ENCODE data around the gene DPP6. TPM values are rescaled to one million over a fixed set of nuclear protein-coding genes. Genes with fewer than 3 reads are reported as not detected.

The DPP6 gene
- polyA plus RNA-seq, 1 donor (not counting 4 experiments of a cell fraction or from before 2014, with no cell fraction given), result not detected

GRCh38 chr7:154861589-154861988 is 809.4 kb downstream of the DPP6 start:
- H3K36me3 ChIP-seq (ENCODE audit: control insufficient read depth in 2 of 2, extremely low read depth in 1 of 2, insufficient read depth in 2 of 2, low read length in 2 of 2), result no peaks in the 10 kb centered on the region
- H3K4me2 ChIP-seq (ENCODE audit: control insufficient read depth, extremely low read depth, insufficient read depth, low read depth, low read length), result no peak overlapping the region
- H3K9ac ChIP-seq (ENCODE audit: control insufficient read depth, extremely low read depth, insufficient read depth, low read length), result no peak overlapping the region
- H3K27ac ChIP-seq (ENCODE audit: control insufficient read depth, insufficient read depth, low read length), result no peak overlapping the region
- no peaks in the 10 kb centered on the region for H3K9me1 ChIP-seq (ENCODE audit: control insufficient read depth, extremely low read depth, insufficient read depth, low read length)
- H3K4me1 ChIP-seq (ENCODE audit: control insufficient read depth, extremely low read depth, insufficient read depth, low read length), result no peaks in the 10 kb centered on the region
- no peaks in the 10 kb centered on the region for H3K79me2 ChIP-seq (ENCODE audit: control insufficient read depth, insufficient read depth, low read length)
- no peak overlapping the region for H2AFZ ChIP-seq (ENCODE audit: control insufficient read depth, low read length)
- H3K4me3 ChIP-seq (ENCODE audit: control insufficient read depth in 2 of 3, extremely low read depth in 1 of 3, insufficient read depth in 2 of 3, low read depth in 1 of 3, low read length in 3 of 3), result no peak overlapping the region
- DNase-seq (ENCODE audit: low read depth, low spot score) (no peak), FAIRE-seq (no peak)
- no peaks in the 10 kb centered on the region for H4K20me1 ChIP-seq (ENCODE audit: control insufficient read depth, extremely low read depth, insufficient read depth, low read length)
- TF ChIP-seq EZH2 (IDR thresholded peaks at IDR 0.05; ENCODE audit: low read length), result no peak
- no peak for TF ChIP-seq CTCF (optimal IDR thresholded peaks at IDR 0.05 in 1 of 3, IDR thresholded peaks at IDR 0.05 in 1 of 3, conservative IDR thresholded peaks at IDR 0.05 in 1 of 3; ENCODE audit: extremely low read depth in 1 of 3, insufficient read depth in 2 of 3, low read length in 3 of 3)
- H3K9me3 ChIP-seq (ENCODE audit: control insufficient read depth, low read depth, low read length), result peaks cover 1% of the 10 kb centered on the region
- dilution Hi-C loops (cut with MboI; ENCODE audit: extremely low pct_ligation_motif_present, low sequenced_read_pairs), result no loop called here
- H3K27me3 ChIP-seq (ENCODE audit: control insufficient read depth, extremely low read depth, insufficient read depth, low read length), result no peaks in the 10 kb centered on the region

- H3K9ac ChIP-seq (ENCODE audit: control insufficient read depth, extremely low read depth, insufficient read depth, low read length), result no peak overlapping the region
- dilution Hi-C loops (cut with MboI; ENCODE audit: extremely low pct_ligation_motif_present, low sequenced_read_pairs), result no loop called here
- no peaks in the 10 kb centered on the region for H3K4me1 ChIP-seq (ENCODE audit: control insufficient read depth, extremely low read depth, insufficient read depth, low read length)
- no peak overlapping the region for H3K4me2 ChIP-seq (ENCODE audit: control insufficient read depth, extremely low read depth, insufficient read depth, low read depth, low read length)
- no peak overlapping the region for H2AFZ ChIP-seq (ENCODE audit: control insufficient read depth, low read length)
- H3K4me3 ChIP-seq (ENCODE audit: control insufficient read depth in 2 of 3, extremely low read depth in 1 of 3, insufficient read depth in 2 of 3, low read depth in 1 of 3, low read length in 3 of 3), result no peak overlapping the region
- H4K20me1 ChIP-seq (ENCODE audit: control insufficient read depth, extremely low read depth, insufficient read depth, low read length), result no peaks in the 10 kb centered on the region
- H3K27me3 ChIP-seq (ENCODE audit: control insufficient read depth, extremely low read depth, insufficient read depth, low read length), result no peaks in the 10 kb centered on the region
- peaks cover 1% of the 10 kb centered on the region for H3K9me3 ChIP-seq (ENCODE audit: control insufficient read depth, low read depth, low read length)
- no peaks in the 10 kb centered on the region for H3K36me3 ChIP-seq (ENCODE audit: control insufficient read depth in 2 of 2, extremely low read depth in 1 of 2, insufficient read depth in 2 of 2, low read length in 2 of 2)
- H3K9me1 ChIP-seq (ENCODE audit: control insufficient read depth, extremely low read depth, insufficient read depth, low read length), result no peaks in the 10 kb centered on the region
- no peaks in the 10 kb centered on the region for H3K79me2 ChIP-seq (ENCODE audit: control insufficient read depth, insufficient read depth, low read length)
- H3K27ac ChIP-seq (ENCODE audit: control insufficient read depth, insufficient read depth, low read length), result no peak overlapping the region
- no peak for TF ChIP-seq CTCF (optimal IDR thresholded peaks at IDR 0.05 in 1 of 3, IDR thresholded peaks at IDR 0.05 in 1 of 3, conservative IDR thresholded peaks at IDR 0.05 in 1 of 3; ENCODE audit: extremely low read depth in 1 of 3, insufficient read depth in 2 of 3, low read length in 3 of 3)
- TF ChIP-seq EZH2 (IDR thresholded peaks at IDR 0.05; ENCODE audit: low read length), result no peak
- DNase-seq (ENCODE audit: low read depth, low spot score) (no peak), FAIRE-seq (no peak)
These were observed 810.1 kb downstream of the DPP6 start for GRCh38 chr7:154862153-154862791.

Data from keratinocyte (primary cell).